Fibroblast of the aortic adventitia (primary cell): ENCODE measurements around the gene CCDC9B. TPM values are rescaled to one million over a fixed set of nuclear protein-coding genes. Genes with fewer than 3 reads are reported as not detected.

Source experiments
- DNase-seq: peaks from one replicate; pipeline ENCODE4 v3.0.0-alpha.2; 2010; ENCODE audit warnings: low read depth
- H3K4me3 ChIP-seq: 2 replicates; pipeline ENCODE4 v1.5.1; 2011; ENCODE audit warnings: low read depth, mild to moderate bottlenecking, control low read depth, low read length, moderate library complexity
- CTCF ChIP-seq: IDR thresholded peaks from 2 replicates; pipeline ENCODE4 v1.5.1; 2011; ENCODE audit warnings: mild to moderate bottlenecking, low read length, control low read depth, inconsistent platforms; ENCODE audit not compliant: insufficient read depth
- total RNA-seq: library from RNA; depleted of rRNA; stranded (reverse); fragments of >200 nt; gene quantifications from 2 replicates; pipeline ENCODE4 v1.2.3, GENCODE V29; 2012; ENCODE audit warnings: low replicate concordance

CCDC9B gene
- total RNA-seq, 1 donor: 16.2 TPM

GRCh38 chr15:40369474-40369869 is 28.7 kb upstream of the CCDC9B start:
- DNase-seq: no peak
- TF ChIP-seq CTCF: no peak
- H3K4me3 ChIP-seq: no peak overlapping the region

GRCh38 chr15:40368719-40369473 is 28.2 kb upstream of the CCDC9B start:
- no peak overlapping the region for H3K4me3 ChIP-seq
- no peak for DNase-seq
- TF ChIP-seq CTCF: no peak

GRCh38 chr15:40367686-40368611 is 27.2 kb upstream of the CCDC9B start:
- TF ChIP-seq CTCF: peak; percentile 62
- DNase-seq: peak; percentile 82
- peak overlapping the region; percentile 47 for H3K4me3 ChIP-seq

- H3K4me3 ChIP-seq: no peak overlapping the region
- DNase-seq: no peak
- TF ChIP-seq CTCF: no peak
Observed at GRCh38 chr15:40367371-40367685, 26.6 kb upstream of the CCDC9B start.

GRCh38 chr15:40366457-40367370 is 26.0 kb upstream of the CCDC9B start:
- no peak overlapping the region for H3K4me3 ChIP-seq
- DNase-seq: no peak
- TF ChIP-seq CTCF: no peak

- DNase-seq: no peak
- no peak for TF ChIP-seq CTCF
- H3K4me3 ChIP-seq: no peak overlapping the region
Observed at GRCh38 chr15:40365624-40366456, 25.1 kb upstream of the CCDC9B start.
